Measurements from ENCODE around the gene ULBP1. TPM values are rescaled to one million over a fixed set of nuclear protein-coding genes. Genes with fewer than 3 reads are reported as not detected.
"Not testable (repeated sequence)": the region's sequence is repeated elsewhere in the genome, so short reads cannot be mapped to it uniquely, and the experiment has no call there.

The ULBP1 gene, protein sequence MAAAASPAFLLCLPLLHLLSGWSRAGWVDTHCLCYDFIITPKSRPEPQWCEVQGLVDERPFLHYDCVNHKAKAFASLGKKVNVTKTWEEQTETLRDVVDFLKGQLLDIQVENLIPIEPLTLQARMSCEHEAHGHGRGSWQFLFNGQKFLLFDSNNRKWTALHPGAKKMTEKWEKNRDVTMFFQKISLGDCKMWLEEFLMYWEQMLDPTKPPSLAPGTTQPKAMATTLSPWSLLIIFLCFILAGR
- total RNA-seq = 0.17 TPM
- long read RNA-seq, partial matches to known transcripts = 0 of 1 reads
- long read RNA-seq, other reads (novel, unspliced or antisense) = 0 of 1 reads

- DNase-seq (peak; percentile 93), ATAC-seq (peak; percentile 98)
- intact Hi-C loops (cut with micrococcal nuclease) = no loop called here
Observed at GRCh38 chr6:149963462-149964307, at the start of gene ULBP1. Gene ULBP1 (plus strand): TSS chr6:149963943. CDS start chr6:149964050, 107 bp downstream.

DNA sequence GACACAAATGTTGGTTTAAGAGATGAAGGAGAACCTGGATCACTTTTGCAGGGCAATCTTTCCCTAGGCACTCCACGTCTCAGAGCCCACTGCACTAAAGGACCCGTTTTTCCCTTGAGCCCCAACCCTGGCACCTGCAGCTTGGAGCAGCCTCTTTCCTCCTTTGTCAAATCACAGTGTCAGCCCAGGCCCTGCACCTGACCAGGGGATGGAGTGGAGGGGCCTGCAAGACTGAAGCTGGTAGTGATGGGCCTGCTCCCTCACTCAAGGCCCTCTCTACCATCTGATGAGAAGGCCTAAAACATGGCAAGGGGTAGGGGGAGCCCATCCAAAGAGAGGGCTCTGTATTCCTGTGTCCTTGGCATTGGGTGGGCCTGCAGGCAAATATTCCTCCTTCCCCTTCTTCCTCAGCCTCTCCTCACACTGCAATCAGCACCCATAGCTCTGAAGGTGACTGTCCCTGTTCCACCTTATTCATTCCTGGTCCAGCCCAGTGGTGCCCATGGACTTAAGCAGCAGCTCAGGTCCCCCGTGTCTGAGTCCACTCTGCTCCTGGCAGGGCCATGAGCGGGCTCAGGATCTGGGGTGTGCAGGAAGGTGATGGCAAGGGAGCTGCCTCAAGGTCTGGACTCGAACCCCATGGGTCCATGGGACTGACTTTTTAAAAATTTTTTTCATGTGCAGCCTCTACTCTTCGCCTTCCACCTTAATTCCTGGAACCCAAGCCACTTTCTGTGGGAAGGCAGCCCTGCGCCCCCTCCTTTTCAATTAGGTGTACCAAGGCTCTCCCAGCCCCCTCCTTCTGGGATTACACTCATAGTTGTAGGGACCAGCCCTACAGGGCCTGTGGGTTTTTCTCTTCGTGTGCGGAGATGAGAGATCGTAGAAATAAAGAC is 47.5 kb upstream of the ULBP1 start:
- DNase-seq = no peak
- intact Hi-C loops (cut with micrococcal nuclease) = no loop called here

DNA sequence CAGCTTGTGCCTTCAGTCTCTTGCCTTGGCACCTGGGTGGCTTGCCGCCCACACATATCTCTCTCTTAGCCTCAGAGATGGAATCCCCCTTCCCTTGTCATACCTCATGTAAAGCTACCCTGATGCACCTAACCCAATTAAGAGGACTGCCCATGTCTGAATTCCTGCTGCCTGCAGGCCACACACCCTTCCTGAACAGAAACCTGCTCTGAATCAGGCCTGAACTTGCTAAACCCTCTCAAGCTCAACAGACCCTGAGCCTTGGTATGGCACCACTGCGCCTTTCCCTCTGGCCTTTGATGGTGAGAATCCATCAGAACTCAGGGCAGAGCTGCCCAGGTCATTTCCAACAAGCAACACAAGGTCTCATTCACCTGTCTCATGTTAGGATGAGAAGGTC is 46.1 kb upstream of the ULBP1 start:
- DNase-seq (no peak), ATAC-seq (no peak)
- intact Hi-C loops (cut with micrococcal nuclease) = no loop called here

More for the DNA sequence above, 47.5 kb upstream of the ULBP1 start:
- ATAC-seq = no peak

- DNase-seq (no peak), ATAC-seq (no peak)
- intact Hi-C loops (cut with micrococcal nuclease) = no loop called here
Observed at GRCh38 chr6:149918151-149918905, 45.4 kb upstream of the ULBP1 start.

- DNase-seq; ATAC-seq; intact Hi-C loops (cut with micrococcal nuclease): not testable (repeated sequence)
Observed at GRCh38 chr6:149919126-149919833, 44.5 kb upstream of the ULBP1 start.

- no peak for ATAC-seq
- no peak for DNase-seq
- intact Hi-C loops (cut with micrococcal nuclease) = no loop called here
Observed at GRCh38 chr6:149919834-149920225, 43.9 kb upstream of the ULBP1 start.

DNA sequence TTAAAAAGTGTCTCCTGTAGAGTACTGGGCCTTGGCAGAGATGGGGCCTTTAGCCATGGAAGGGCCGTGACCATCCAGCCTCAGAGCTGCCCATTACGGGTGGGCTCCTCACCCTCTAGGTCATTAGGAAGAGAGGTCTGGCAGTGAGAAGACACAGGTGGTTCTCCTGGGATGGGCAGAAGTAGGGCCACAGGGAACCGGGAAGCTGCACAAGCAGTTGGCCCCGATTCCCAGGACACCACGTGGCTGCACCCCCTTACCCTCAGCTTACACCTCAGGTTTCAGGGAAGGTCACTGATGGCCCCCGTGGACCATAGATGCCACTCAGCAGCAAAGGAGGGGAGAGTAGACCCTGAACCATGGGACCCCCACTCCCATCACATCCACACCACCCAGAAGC is 42.4 kb upstream of the ULBP1 start:
- intact Hi-C loops (cut with micrococcal nuclease) = no loop called here
- no peak for ATAC-seq
- no peak for DNase-seq

GRCh38 chr6:149922091-149922490 is 41.7 kb upstream of the ULBP1 start:
- intact Hi-C loops (cut with micrococcal nuclease); DNase-seq; ATAC-seq: not testable (repeated sequence)

GRCh38 chr6:149922642-149923326 is 41.0 kb upstream of the ULBP1 start, which contains the start of gene RAET1G:
Gene RAET1G (minus strand): TSS chr6:149923121. CDS start chr6:149923010, 111 bp downstream.
- ATAC-seq = peak; percentile 86
- intact Hi-C loops (cut with micrococcal nuclease) = no loop called here
- peak; percentile 92 for DNase-seq

GRCh38 chr6:149923327-149923986 is 40.3 kb upstream of the ULBP1 start:
- ATAC-seq = no peak
- intact Hi-C loops (cut with micrococcal nuclease) = no loop called here
- DNase-seq = no peak

GRCh38 chr6:149924206-149924932 is 39.4 kb upstream of the ULBP1 start:
- no peak for DNase-seq
- ATAC-seq = no peak
- intact Hi-C loops (cut with micrococcal nuclease) = no loop called here

GRCh38 chr6:149924933-149925252 is 38.9 kb upstream of the ULBP1 start:
- intact Hi-C loops (cut with micrococcal nuclease) = loop anchor here (5.0 kb wide), 1 partner anchor 88 kb away; no protein-coding TSS in a partner anchor
- DNase-seq (no peak), ATAC-seq (no peak)

GRCh38 chr6:149925253-149925973 is 38.3 kb upstream of the ULBP1 start:
- ATAC-seq = peak; percentile 42
- DNase-seq = peak; percentile 55
- intact Hi-C loops (cut with micrococcal nuclease) = loop anchor here (5.0 kb wide), 1 partner anchor 88 kb away; no protein-coding TSS in a partner anchor

- DNase-seq (peak; percentile 92), ATAC-seq (peak; percentile 93)
- intact Hi-C loops (cut with micrococcal nuclease) = loop anchor here (5.0 kb wide), 1 partner anchor 89 kb away; no protein-coding TSS in a partner anchor
Observed at GRCh38 chr6:149925974-149926777, 37.6 kb upstream of the ULBP1 start.

DNA sequence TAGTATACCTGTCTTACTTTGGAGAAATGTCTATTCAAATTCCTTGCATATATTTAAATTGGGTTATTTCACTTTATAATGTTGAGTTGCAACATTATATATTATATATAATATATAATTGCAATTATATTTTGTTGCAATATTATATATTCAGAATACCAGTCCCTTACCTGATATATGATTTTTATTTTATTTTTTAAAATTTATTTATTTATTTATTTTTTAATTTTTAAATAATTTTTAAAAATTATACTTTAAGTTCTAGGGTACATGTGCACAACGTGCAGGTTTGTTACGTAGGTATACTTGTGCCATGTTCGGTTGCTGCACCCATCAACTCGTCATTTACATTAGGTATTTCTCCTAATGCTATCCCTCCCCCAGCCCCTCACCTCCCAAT is 36.7 kb upstream of the ULBP1 start:
- intact Hi-C loops (cut with micrococcal nuclease) = loop anchor here (5.0 kb wide), 1 partner anchor 90 kb away; no protein-coding TSS in a partner anchor
- ATAC-seq, DNase-seq: not testable (repeated sequence)

All from left ventricle myocardium superior (tissue), 1 donor.